ENCODE data around the gene MCC.

MCC gene

GRCh38 chr5:113187906-113188305 is 300.3 kb downstream of the MCC start:
- Histone ChIP-seq H2AFZ (ENCODE audit: low read length) (no peak overlapping the region), H3K4me2 (ENCODE audit: low read depth, low read length) (peak overlapping the region; percentile 11; the same call in 1 of the 2 replicates), H3F3A (ENCODE audit: insufficient read depth, low read length) (0 out of 2 replicates have a peak, but pooled peaks cover 9% of the 10 kb centered on the region), H3K9me2 (replicated peaks; ENCODE audit: insufficient read depth, low read length) (no peaks in the 10 kb centered on the region), H3K4me3 (ENCODE audit: low read length) (no peak overlapping the region), H3K79me2 (ENCODE audit: low read length) (peaks cover 99% of the 10 kb centered on the region), H4K20me1 (ENCODE audit: insufficient read depth, low read length) (peaks cover 21% of the 10 kb centered on the region), H3K4me1 (ENCODE audit: low read length) (peaks cover 34% of the 10 kb centered on the region), H3K36me3 (replicated peaks; ENCODE audit: insufficient read depth, low read length) (no peaks in the 10 kb centered on the region), H3K9ac (ENCODE audit: low read length) (no peak overlapping the region), H3K27me3 (replicated peaks; ENCODE audit: insufficient read depth, low read length) (no peaks in the 10 kb centered on the region), H3K9me3 (replicated peaks; ENCODE audit: insufficient read depth, low read length) (no peaks in the 10 kb centered on the region), H3K27ac (ENCODE audit: low read length) (peak overlapping the region; percentile 32; the same call in 1 of the 2 replicates)
- DNase-seq, result no peak
- TF ChIP-seq CTCF (IDR thresholded peaks at IDR 0.05; ENCODE audit: low read length) (no peak), EZH2 (optimal IDR thresholded peaks at IDR 0.05; ENCODE audit: low read depth, low read length) (no peak), EZH2phosphoT487 (IDR thresholded peaks at IDR 0.05; ENCODE audit: low read length) (no peak)

GRCh38 chr5:113186061-113186460 is 302.2 kb downstream of the MCC start:
- H3K79me2 ChIP-seq (ENCODE audit: low read length), result peaks cover 99% of the 10 kb centered on the region
- H3K9ac ChIP-seq (ENCODE audit: low read length), result no peak overlapping the region
- no peak overlapping the region for H2AFZ ChIP-seq (ENCODE audit: low read length)
- H3K4me1 ChIP-seq (ENCODE audit: low read length), result peaks cover 34% of the 10 kb centered on the region
- peaks cover 30% of the 10 kb centered on the region for H4K20me1 ChIP-seq (ENCODE audit: insufficient read depth, low read length)
- no peak overlapping the region for H3K27ac ChIP-seq (ENCODE audit: low read length)
- H3K36me3 ChIP-seq (replicated peaks; ENCODE audit: insufficient read depth, low read length), result no peaks in the 10 kb centered on the region
- no peaks in the 10 kb centered on the region for H3K27me3 ChIP-seq (replicated peaks; ENCODE audit: insufficient read depth, low read length)
- no peak overlapping the region for H3K4me3 ChIP-seq (ENCODE audit: low read length)
- DNase-seq, result no peak
- no peaks in the 10 kb centered on the region for H3K9me3 ChIP-seq (replicated peaks; ENCODE audit: insufficient read depth, low read length)
- 0 out of 2 replicates have a peak, but pooled peaks cover 9% of the 10 kb centered on the region for H3F3A ChIP-seq (ENCODE audit: insufficient read depth, low read length)
- H3K4me2 ChIP-seq (ENCODE audit: low read depth, low read length), result no peak overlapping the region
- TF ChIP-seq EZH2phosphoT487 (IDR thresholded peaks at IDR 0.05; ENCODE audit: low read length) (no peak), EZH2 (optimal IDR thresholded peaks at IDR 0.05; ENCODE audit: low read depth, low read length) (no peak), CTCF (IDR thresholded peaks at IDR 0.05; ENCODE audit: low read length) (no peak)
- H3K9me2 ChIP-seq (replicated peaks; ENCODE audit: insufficient read depth, low read length), result no peaks in the 10 kb centered on the region

GRCh38 chr5:113183694-113184093 is 304.6 kb downstream of the MCC start:
- Histone ChIP-seq H3K4me3 (ENCODE audit: low read length) (no peak overlapping the region), H3F3A (ENCODE audit: insufficient read depth, low read length) (0 out of 2 replicates have a peak, but pooled peaks cover 7% of the 10 kb centered on the region), H3K9me3 (replicated peaks; ENCODE audit: insufficient read depth, low read length) (no peaks in the 10 kb centered on the region), H3K27ac (ENCODE audit: low read length) (no peak overlapping the region), H3K4me1 (ENCODE audit: low read length) (peaks cover 12% of the 10 kb centered on the region), H3K27me3 (replicated peaks; ENCODE audit: insufficient read depth, low read length) (no peaks in the 10 kb centered on the region), H3K36me3 (replicated peaks; ENCODE audit: insufficient read depth, low read length) (no peaks in the 10 kb centered on the region), H2AFZ (ENCODE audit: low read length) (no peak overlapping the region), H3K9ac (ENCODE audit: low read length) (no peak overlapping the region), H3K4me2 (ENCODE audit: low read depth, low read length) (no peak overlapping the region), H3K79me2 (ENCODE audit: low read length) (peaks cover 98% of the 10 kb centered on the region), H4K20me1 (ENCODE audit: insufficient read depth, low read length) (peaks cover 25% of the 10 kb centered on the region), H3K9me2 (replicated peaks; ENCODE audit: insufficient read depth, low read length) (no peaks in the 10 kb centered on the region)
- no peak for DNase-seq
- TF ChIP-seq EZH2 (optimal IDR thresholded peaks at IDR 0.05; ENCODE audit: low read depth, low read length), result no peak

GRCh38 chr5:113182658-113183344 is 305.5 kb downstream of the MCC start:
- H3K4me1 ChIP-seq (ENCODE audit: low read length), result peaks cover 3% of the 10 kb centered on the region
- H3F3A ChIP-seq (ENCODE audit: insufficient read depth, low read length), result no peaks in the 10 kb centered on the region
- no peak overlapping the region for H3K4me2 ChIP-seq (ENCODE audit: low read depth, low read length)
- H4K20me1 ChIP-seq (ENCODE audit: insufficient read depth, low read length), result peaks cover 21% of the 10 kb centered on the region
- no peaks in the 10 kb centered on the region for H3K9me2 ChIP-seq (replicated peaks; ENCODE audit: insufficient read depth, low read length)
- H3K9ac ChIP-seq (ENCODE audit: low read length), result no peak overlapping the region
- H2AFZ ChIP-seq (ENCODE audit: low read length), result no peak overlapping the region
- H3K9me3 ChIP-seq (replicated peaks; ENCODE audit: insufficient read depth, low read length), result no peaks in the 10 kb centered on the region
- no peak for TF ChIP-seq EZH2phosphoT487 (IDR thresholded peaks at IDR 0.05; ENCODE audit: low read length)
- no peak for TF ChIP-seq CTCF (IDR thresholded peaks at IDR 0.05; ENCODE audit: low read length)
- TF ChIP-seq EZH2 (optimal IDR thresholded peaks at IDR 0.05; ENCODE audit: low read depth, low read length), result no peak
- H3K27ac ChIP-seq (ENCODE audit: low read length), result no peak overlapping the region
- no peaks in the 10 kb centered on the region for H3K36me3 ChIP-seq (replicated peaks; ENCODE audit: insufficient read depth, low read length)
- no peak overlapping the region for H3K4me3 ChIP-seq (ENCODE audit: low read length)
- DNase-seq, result no peak
- H3K79me2 ChIP-seq (ENCODE audit: low read length), result peaks cover 98% of the 10 kb centered on the region
- H3K27me3 ChIP-seq (replicated peaks; ENCODE audit: insufficient read depth, low read length), result no peaks in the 10 kb centered on the region

All from MM.1S (cell line).